BLaER1 (cell line): ENCODE data around the gene SLBP.
"Not testable (repeated sequence)": the region's sequence is repeated elsewhere in the genome, so short reads cannot be mapped to it uniquely, and the experiment has no call there.

Experiments used
- H3K27ac ChIP-seq: shearing (Covaris generic); formaldehyde crosslinking; 2 replicates; pipeline ENCODE4 v1.8.1; 2022
- H3K27me3 ChIP-seq: shearing (Covaris generic); formaldehyde crosslinking; 2 replicates; pipeline ENCODE4 v1.8.1; 2022
- H3K36me3 ChIP-seq: shearing (Covaris generic); formaldehyde crosslinking; 2 replicates; pipeline ENCODE4 v1.8.1; 2022
- H3K4me1 ChIP-seq: shearing (Covaris generic); formaldehyde crosslinking; 2 replicates; pipeline ENCODE4 v1.8.1; 2022
- H3K4me2 ChIP-seq: shearing (Covaris generic); formaldehyde crosslinking; 2 replicates; pipeline ENCODE4 v1.8.1; 2022
- H3K4me3 ChIP-seq: shearing (Covaris generic); formaldehyde crosslinking; 2 replicates; pipeline ENCODE4 v1.8.1; 2022
- H3K9ac ChIP-seq: shearing (Covaris generic); formaldehyde crosslinking; 2 replicates; pipeline ENCODE4 v1.8.1; 2022
- H3K9me3 ChIP-seq: shearing (Covaris generic); formaldehyde crosslinking; 2 replicates; pipeline ENCODE4 v1.8.1; 2022
- H4K20me1 ChIP-seq: shearing (Covaris generic); formaldehyde crosslinking; 2 replicates; pipeline ENCODE4 v1.8.1; 2022
- Cebpa-rat ChIP-seq: shearing (Covaris generic); IDR thresholded peaks from 2 replicates; pipeline ENCODE4 v1.8.1; 2022

Gene SLBP

GRCh38 chr4:1714303-1715001, 2.3 kb upstream of the SLBP start:
- Histone ChIP-seq H3K36me3 (peaks cover 37% of the 10 kb centered on the region), H3K27me3 (no peaks in the 10 kb centered on the region), H4K20me1 (peaks cover 81% of the 10 kb centered on the region), H3K27ac (peak overlapping the region; percentile 100), H3K4me2 (peak overlapping the region; percentile 98), H3K4me1 (peaks cover 79% of the 10 kb centered on the region), H3K9me3 (no peaks in the 10 kb centered on the region), H3K9ac (peak overlapping the region; percentile 100), H3K4me3 (peak overlapping the region; percentile 98)
- no peak for TF ChIP-seq Cebpa-rat

DNA sequence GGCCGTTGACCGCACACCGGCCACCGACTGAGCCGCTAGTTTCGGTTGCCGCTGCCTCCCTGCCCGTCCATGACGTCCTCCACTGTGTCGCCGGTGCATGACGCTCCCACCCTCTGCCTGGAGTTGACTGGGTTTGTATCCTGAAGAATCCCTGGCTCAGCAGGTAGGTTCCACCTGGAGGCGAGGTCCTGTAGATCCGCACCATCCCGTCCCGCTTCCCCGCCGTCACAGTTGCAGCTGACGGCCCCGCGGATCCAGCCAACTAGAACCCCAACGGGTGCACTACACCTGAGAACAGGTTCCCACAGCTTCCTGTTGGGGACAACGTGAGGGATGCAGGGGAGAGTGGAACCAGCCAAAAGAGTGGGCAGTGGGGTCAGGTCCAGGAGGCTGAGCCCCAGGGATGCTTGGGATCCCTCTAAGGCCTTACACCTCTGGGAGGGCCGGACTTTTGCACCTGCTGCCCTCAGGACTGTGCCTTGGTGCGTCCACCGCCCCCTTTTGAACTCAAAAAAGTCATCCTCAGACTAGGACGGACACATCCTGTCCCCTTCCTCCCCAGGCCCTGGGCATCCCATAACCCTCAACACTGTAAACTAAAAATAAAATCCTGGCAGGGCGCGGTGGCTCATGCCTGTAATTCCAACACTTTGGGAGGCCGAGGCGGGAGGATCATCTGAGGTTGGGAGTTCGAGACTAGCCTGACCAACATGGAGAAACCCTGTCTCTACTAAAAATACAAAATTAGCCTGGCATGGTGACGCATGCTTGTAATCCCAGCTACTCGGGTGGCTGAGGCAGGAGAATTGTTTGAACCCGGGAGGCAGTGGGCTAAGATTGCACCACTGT, 1.1 kb upstream of the SLBP start:
- Histone ChIP-seq H3K27ac (peak overlapping the region; percentile 100), H3K4me3 (peak overlapping the region; percentile 98), H3K9me3 (no peaks in the 10 kb centered on the region), H3K36me3 (peaks cover 38% of the 10 kb centered on the region), H3K4me2 (peak overlapping the region; percentile 98), H3K4me1 (peaks cover 78% of the 10 kb centered on the region), H4K20me1 (peaks cover 81% of the 10 kb centered on the region), H3K9ac (peak overlapping the region; percentile 100), H3K27me3 (no peaks in the 10 kb centered on the region)
- no peak for TF ChIP-seq Cebpa-rat

DNA sequence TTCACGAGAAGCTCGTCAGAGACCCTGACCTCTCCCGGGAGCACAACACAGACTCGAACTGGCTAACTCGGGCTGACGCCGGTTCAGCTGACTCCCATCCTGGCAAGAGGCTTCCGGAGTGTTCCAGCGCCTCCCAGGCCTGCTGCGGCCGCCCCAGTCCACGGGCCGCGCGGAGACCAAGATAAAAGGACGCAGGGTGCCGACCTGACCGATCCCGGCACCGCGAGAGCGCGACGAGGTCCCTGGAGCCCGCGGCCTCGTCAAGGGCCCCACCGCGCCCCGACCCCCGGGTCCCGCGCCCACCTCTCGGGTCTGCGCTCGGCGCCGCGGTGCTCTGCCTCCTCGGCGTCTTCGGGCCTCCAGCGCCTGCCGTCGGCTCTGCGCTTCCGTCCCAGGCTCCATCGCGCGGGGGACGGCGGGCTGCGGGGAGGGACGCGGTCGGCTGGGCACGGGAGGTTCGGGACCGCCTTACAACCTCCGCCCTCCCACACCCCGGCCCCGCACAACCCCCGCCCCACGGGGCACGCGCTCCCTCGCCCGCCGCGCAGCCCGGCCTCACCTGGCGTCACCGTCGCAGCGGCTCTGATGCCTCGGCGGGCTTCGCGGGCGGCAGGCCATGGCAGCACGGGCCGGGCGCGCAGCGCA, 426 bp downstream of the SLBP start:
- peak overlapping the region; percentile 98 for H3K4me2 ChIP-seq
- no peaks in the 10 kb centered on the region for H3K9me3 ChIP-seq
- H4K20me1 ChIP-seq: peaks cover 80% of the 10 kb centered on the region
- peak overlapping the region; percentile 98 for H3K4me3 ChIP-seq
- peak overlapping the region; percentile 100 for H3K27ac ChIP-seq
- H3K36me3 ChIP-seq: peaks cover 35% of the 10 kb centered on the region
- H3K4me1 ChIP-seq: peaks cover 63% of the 10 kb centered on the region
- TF ChIP-seq Cebpa-rat: no peak
- H3K27me3 ChIP-seq: no peaks in the 10 kb centered on the region
- peak overlapping the region; percentile 100 for H3K9ac ChIP-seq

GRCh38 chr4:1711055-1711570, 1.0 kb downstream of the SLBP start:
- no peaks in the 10 kb centered on the region for H3K27me3 ChIP-seq
- peaks cover 39% of the 10 kb centered on the region for H3K36me3 ChIP-seq
- H3K4me3 ChIP-seq: peak overlapping the region; percentile 98
- TF ChIP-seq Cebpa-rat: no peak
- H3K27ac ChIP-seq: peak overlapping the region; percentile 100
- peak overlapping the region; percentile 98 for H3K4me2 ChIP-seq
- H3K9ac ChIP-seq: peak overlapping the region; percentile 100
- peaks cover 57% of the 10 kb centered on the region for H3K4me1 ChIP-seq
- no peaks in the 10 kb centered on the region for H3K9me3 ChIP-seq
- peaks cover 80% of the 10 kb centered on the region for H4K20me1 ChIP-seq

- H3K4me1 ChIP-seq: peaks cover 44% of the 10 kb centered on the region
- no peak overlapping the region for H3K9ac ChIP-seq
- H3K4me2 ChIP-seq: peak overlapping the region; percentile 98
- peaks cover 82% of the 10 kb centered on the region for H4K20me1 ChIP-seq
- no peak overlapping the region for H3K4me3 ChIP-seq
- H3K36me3 ChIP-seq: peaks cover 64% of the 10 kb centered on the region
- no peaks in the 10 kb centered on the region for H3K27me3 ChIP-seq
- H3K27ac ChIP-seq: no peak overlapping the region
- no peak for TF ChIP-seq Cebpa-rat
- H3K9me3 ChIP-seq: no peaks in the 10 kb centered on the region
Observed at GRCh38 chr4:1708581-1708980, 3.5 kb downstream of the SLBP start.

DNA sequence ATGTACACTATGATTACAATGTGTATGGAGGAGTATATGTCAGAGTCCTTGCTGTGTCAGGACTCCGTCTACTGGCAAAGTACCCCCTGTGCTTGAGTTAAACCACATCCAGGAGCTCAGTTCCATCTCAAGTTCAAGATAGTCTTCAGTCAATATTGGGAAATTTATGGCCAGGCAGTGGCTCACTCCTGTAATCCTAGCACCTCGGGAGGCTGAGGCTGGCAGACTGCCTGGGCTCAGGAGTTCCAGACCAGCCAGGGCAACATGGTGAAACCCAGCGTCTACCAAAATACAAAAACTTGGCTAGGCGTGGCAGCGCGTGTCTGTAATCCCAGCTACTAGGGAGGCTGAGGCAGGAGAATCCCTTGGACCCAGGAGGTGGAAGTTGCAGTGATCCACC, 5.8 kb downstream of the SLBP start:
- Histone ChIP-seq H3K4me1 (peaks cover 43% of the 10 kb centered on the region), H3K9ac (no peak overlapping the region), H4K20me1 (peaks cover 99% of the 10 kb centered on the region), H3K27ac (no peak overlapping the region), H3K27me3 (no peaks in the 10 kb centered on the region), H3K4me3 (no peak overlapping the region), H3K4me2 (no peak overlapping the region), H3K36me3 (peaks cover 86% of the 10 kb centered on the region), H3K9me3 (no peaks in the 10 kb centered on the region)
- no peak for TF ChIP-seq Cebpa-rat

- peaks cover 93% of the 10 kb centered on the region for H3K36me3 ChIP-seq
Observed at GRCh38 chr4:1705732-1706131, 6.4 kb downstream of the SLBP start.

GRCh38 chr4:1703867-1704266, 8.3 kb downstream of the SLBP start:
- H3K4me2 ChIP-seq: no peak overlapping the region
- H3K36me3 ChIP-seq: peaks cover 93% of the 10 kb centered on the region
- no peak overlapping the region for H3K9ac ChIP-seq
- peaks cover 21% of the 10 kb centered on the region for H3K4me1 ChIP-seq
- H3K27ac ChIP-seq: no peak overlapping the region
- H4K20me1 ChIP-seq: peaks cover 98% of the 10 kb centered on the region
- TF ChIP-seq Cebpa-rat: no peak
- H3K4me3 ChIP-seq: no peak overlapping the region
- H3K27me3 ChIP-seq: no peaks in the 10 kb centered on the region
- H3K9me3 ChIP-seq: no peaks in the 10 kb centered on the region

More at GRCh38 chr4:1705732-1706131, 6.4 kb downstream of the SLBP start:
- Histone ChIP-seq H3K4me1 (peaks cover 39% of the 10 kb centered on the region), H3K4me3 (no peak overlapping the region), H3K27me3 (no peaks in the 10 kb centered on the region), H4K20me1 (peaks cover 99% of the 10 kb centered on the region), H3K27ac (no peak overlapping the region), H3K4me2 (no peak overlapping the region), H3K9me3 (no peaks in the 10 kb centered on the region), H3K9ac (no peak overlapping the region)
- TF ChIP-seq Cebpa-rat: no peak

DNA sequence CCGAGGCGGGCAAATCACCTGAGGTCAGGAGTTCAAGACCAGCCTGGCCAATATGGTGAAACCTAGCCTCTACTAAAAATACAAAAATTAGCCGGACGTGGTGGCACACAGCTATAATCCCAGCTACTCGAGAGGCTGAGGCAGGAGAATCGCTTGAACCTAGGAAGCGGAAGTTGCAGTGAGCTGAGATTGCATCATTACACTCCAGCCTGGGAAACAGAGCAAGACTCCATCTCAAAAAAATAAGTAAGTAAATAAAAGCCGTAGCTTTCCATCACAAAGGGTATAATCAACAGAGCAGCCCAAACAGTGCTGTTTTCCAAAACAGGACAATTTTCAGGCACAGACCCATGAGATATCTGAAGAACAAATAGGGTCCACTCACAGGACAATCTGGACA, 10.4 kb downstream of the SLBP start:
- not testable (repeated sequence) for H3K27ac ChIP-seq, H3K9ac ChIP-seq, H3K4me3 ChIP-seq, H3K4me2 ChIP-seq, H3K9me3 ChIP-seq, H3K27me3 ChIP-seq
- peaks cover 15% of the 10 kb centered on the region; the same call in 1 of the 2 replicates for H3K4me1 ChIP-seq
- peaks cover 96% of the 10 kb centered on the region for H4K20me1 ChIP-seq
- H3K36me3 ChIP-seq: peaks cover 100% of the 10 kb centered on the region

DNA sequence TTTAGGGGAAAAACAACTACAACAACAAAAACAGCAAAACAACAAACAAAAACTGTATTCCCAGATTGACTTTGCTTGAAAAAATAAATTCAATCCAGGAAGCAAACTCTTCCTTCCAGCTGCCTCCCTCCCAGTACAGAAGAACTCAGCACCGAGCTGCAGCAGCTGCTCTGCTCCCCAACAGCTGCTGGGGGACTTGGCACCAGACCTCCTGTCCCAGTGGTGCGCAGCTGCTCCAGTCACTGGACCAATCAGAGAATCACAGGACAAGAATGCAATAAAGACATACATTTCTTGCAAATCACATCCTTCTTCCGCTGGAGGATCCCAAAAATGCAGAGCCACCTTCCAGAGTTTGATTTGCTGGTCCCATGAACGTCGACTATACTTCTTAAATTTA, 16.2 kb downstream of the SLBP start:
- Histone ChIP-seq H3K36me3 (peaks cover 100% of the 10 kb centered on the region), H3K4me1 (peaks cover 5% of the 10 kb centered on the region; the same call in 1 of the 2 replicates), H3K9ac (no peak overlapping the region), H3K27ac (no peak overlapping the region), H3K9me3 (no peaks in the 10 kb centered on the region), H3K27me3 (no peaks in the 10 kb centered on the region), H3K4me2 (peak overlapping the region; percentile 2; the same call in 1 of the 2 replicates), H4K20me1 (peaks cover 90% of the 10 kb centered on the region), H3K4me3 (no peak overlapping the region)
- no peak for TF ChIP-seq Cebpa-rat
